Astrocyte (in vitro differentiated cells and primary cell): Measurements from ENCODE around the gene GTF2F2.

Experiments
- EZH2 ChIP-seq: IDR thresholded peaks from 2 replicates; pipeline ENCODE4 v1.6.1; 2012; ENCODE audit warnings: mild to moderate bottlenecking, low read length, inconsistent platforms; ENCODE audit not compliant: insufficient read depth
- TF ChIP-seq, protein P1 (sequence below): IDR thresholded peaks from 2 replicates; pipeline ENCODE4 v1.5.1; 2011; ENCODE audit warnings: low read depth, mild to moderate bottlenecking, inconsistent platforms, low read length, moderate library complexity; ENCODE audit not compliant: insufficient read depth

DNA sequence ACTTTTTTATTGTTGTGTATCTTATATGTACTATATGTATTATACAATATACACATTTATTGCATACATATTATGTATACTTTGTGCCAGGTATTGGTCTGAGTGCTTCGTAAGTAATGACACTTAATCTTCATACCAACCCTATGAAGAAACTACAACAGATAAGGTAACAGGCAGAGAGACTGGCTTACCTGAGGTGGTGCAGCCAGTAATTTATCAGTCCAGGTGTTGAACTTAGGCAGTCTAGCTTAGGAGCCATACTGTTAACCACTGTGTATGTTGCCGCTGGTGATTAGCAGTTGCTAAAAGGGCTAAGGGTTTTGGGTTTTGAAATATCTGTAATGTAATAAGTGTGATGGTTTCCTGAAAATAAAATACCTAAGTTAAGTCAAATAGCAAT, 134.1 kb downstream of the GTF2F2 start:
- TF ChIP-seq, protein P1, sequence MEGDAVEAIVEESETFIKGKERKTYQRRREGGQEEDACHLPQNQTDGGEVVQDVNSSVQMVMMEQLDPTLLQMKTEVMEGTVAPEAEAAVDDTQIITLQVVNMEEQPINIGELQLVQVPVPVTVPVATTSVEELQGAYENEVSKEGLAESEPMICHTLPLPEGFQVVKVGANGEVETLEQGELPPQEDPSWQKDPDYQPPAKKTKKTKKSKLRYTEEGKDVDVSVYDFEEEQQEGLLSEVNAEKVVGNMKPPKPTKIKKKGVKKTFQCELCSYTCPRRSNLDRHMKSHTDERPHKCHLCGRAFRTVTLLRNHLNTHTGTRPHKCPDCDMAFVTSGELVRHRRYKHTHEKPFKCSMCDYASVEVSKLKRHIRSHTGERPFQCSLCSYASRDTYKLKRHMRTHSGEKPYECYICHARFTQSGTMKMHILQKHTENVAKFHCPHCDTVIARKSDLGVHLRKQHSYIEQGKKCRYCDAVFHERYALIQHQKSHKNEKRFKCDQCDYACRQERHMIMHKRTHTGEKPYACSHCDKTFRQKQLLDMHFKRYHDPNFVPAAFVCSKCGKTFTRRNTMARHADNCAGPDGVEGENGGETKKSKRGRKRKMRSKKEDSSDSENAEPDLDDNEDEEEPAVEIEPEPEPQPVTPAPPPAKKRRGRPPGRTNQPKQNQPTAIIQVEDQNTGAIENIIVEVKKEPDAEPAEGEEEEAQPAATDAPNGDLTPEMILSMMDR, result no peak
- no peak for TF ChIP-seq EZH2
